C4-2B (cell line): ENCODE results near the gene TSR3.

ENCODE experiments used
- CTCF ChIP-seq: fragments of 450-650 bp; conservative IDR thresholded peaks from 2 replicates; pipeline ENCODE4 v1.5.1; 2017; ENCODE audit warnings: mild to moderate bottlenecking
- ZFX ChIP-seq: fragments of 450-650 bp; IDR thresholded peaks from 2 replicates; pipeline ENCODE4 v1.6.1; 2017

GRCh38 chr16:1299868-1300203 is 51.8 kb downstream of the TSR3 start:
- no peak for TF ChIP-seq CTCF
- TF ChIP-seq ZFX = no peak
